Measurements from ENCODE around the gene VWCE. TPM values are rescaled to one million over a fixed set of nuclear protein-coding genes. Genes with fewer than 3 reads are reported as not detected.

The VWCE gene
- total RNA-seq, 1 donor from 2014 or later: 20.0 TPM

DNA sequence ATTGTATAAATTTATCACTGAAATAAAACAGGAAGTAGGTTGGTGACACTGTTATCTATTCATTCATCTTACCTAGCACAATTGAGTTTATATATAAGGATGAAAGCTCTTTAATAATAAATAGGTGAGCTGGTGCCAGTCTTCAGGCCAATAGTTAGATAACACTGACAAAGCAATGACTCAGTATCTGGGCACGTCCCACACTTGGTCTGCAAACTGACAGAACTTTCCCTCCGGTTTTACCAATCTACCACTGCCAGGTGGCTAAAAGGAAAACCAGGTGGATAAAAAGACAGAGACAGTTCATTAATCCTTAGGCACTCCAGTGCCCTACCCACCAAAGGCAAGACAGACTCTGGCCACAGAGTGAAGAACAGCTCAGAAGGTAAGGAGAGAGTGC is 20.1 kb upstream of the VWCE start:
- TF ChIP-seq, protein P1, sequence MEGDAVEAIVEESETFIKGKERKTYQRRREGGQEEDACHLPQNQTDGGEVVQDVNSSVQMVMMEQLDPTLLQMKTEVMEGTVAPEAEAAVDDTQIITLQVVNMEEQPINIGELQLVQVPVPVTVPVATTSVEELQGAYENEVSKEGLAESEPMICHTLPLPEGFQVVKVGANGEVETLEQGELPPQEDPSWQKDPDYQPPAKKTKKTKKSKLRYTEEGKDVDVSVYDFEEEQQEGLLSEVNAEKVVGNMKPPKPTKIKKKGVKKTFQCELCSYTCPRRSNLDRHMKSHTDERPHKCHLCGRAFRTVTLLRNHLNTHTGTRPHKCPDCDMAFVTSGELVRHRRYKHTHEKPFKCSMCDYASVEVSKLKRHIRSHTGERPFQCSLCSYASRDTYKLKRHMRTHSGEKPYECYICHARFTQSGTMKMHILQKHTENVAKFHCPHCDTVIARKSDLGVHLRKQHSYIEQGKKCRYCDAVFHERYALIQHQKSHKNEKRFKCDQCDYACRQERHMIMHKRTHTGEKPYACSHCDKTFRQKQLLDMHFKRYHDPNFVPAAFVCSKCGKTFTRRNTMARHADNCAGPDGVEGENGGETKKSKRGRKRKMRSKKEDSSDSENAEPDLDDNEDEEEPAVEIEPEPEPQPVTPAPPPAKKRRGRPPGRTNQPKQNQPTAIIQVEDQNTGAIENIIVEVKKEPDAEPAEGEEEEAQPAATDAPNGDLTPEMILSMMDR (conservative IDR thresholded peaks at IDR 0.05): no peak
- no peaks in the 10 kb centered on the region for H3K9me3 Mint-ChIP-seq
- peaks cover 19% of the 10 kb centered on the region for H3K36me3 Mint-ChIP-seq
- H3K27ac Mint-ChIP-seq: no peak overlapping the region
- H3K4me1 Mint-ChIP-seq (ENCODE audit: unreplicated experiment): no peaks in the 10 kb centered on the region
- H3K27me3 Mint-ChIP-seq: no peaks in the 10 kb centered on the region
- DNase-seq (ENCODE audit: extremely low spot score, unreplicated experiment): no peak
- no peak overlapping the region for H3K4me3 Mint-ChIP-seq

DNA sequence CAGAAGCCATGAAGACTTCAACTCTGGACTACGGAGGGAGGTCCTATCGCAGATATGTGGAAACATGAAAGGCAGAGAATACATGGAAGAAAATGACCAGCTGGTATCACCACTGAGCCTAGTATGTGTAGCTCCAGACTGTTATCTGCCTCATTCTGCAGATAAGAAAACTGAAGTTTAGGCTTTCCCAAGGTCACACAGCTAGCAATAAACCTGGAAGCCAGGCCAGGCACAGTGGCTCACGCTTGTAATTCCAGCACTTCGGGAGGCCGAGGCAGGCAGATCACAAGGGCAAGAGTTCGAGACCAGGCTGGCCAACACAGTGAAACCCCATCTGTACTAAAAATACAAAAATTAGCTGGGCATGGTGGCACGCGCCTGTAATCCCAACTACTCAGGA is 15.6 kb upstream of the VWCE start:
- H3K4me3 Mint-ChIP-seq: no peak overlapping the region
- no peak for DNase-seq (ENCODE audit: extremely low spot score, unreplicated experiment)
- TF ChIP-seq, protein P1 (conservative IDR thresholded peaks at IDR 0.05): no peak
- no peaks in the 10 kb centered on the region for H3K27me3 Mint-ChIP-seq
- no peaks in the 10 kb centered on the region for H3K9me3 Mint-ChIP-seq
- H3K27ac Mint-ChIP-seq: no peak overlapping the region
- H3K36me3 Mint-ChIP-seq: peaks cover 9% of the 10 kb centered on the region
- H3K4me1 Mint-ChIP-seq (ENCODE audit: unreplicated experiment): no peaks in the 10 kb centered on the region

DNA sequence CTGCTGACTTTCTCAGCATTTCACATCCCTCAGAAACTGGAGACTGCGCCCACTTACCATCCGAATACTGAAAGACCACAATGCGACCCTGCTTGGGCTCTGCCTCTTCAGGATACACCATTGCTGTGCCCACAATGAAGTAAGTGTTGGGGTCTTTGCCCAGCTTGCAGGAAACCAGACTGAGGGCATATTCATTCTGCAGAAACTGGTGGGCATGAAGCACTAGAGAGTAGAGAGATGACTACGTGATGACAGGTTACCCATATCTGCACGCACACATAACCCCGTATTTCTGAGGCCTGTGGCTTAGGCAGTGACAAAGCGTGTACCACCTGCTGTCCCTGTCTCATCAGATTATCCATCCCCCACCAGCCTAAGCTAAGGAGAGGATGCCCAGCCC is 14.6 kb upstream of the VWCE start:
- no peak overlapping the region for H3K27ac Mint-ChIP-seq
- no peaks in the 10 kb centered on the region for H3K4me1 Mint-ChIP-seq (ENCODE audit: unreplicated experiment)
- DNase-seq (ENCODE audit: extremely low spot score, unreplicated experiment): no peak
- no peaks in the 10 kb centered on the region for H3K9me3 Mint-ChIP-seq
- TF ChIP-seq, protein P1 (conservative IDR thresholded peaks at IDR 0.05): no peak
- no peaks in the 10 kb centered on the region for H3K27me3 Mint-ChIP-seq
- no peak overlapping the region for H3K4me3 Mint-ChIP-seq
- peaks cover 6% of the 10 kb centered on the region for H3K36me3 Mint-ChIP-seq

DNA sequence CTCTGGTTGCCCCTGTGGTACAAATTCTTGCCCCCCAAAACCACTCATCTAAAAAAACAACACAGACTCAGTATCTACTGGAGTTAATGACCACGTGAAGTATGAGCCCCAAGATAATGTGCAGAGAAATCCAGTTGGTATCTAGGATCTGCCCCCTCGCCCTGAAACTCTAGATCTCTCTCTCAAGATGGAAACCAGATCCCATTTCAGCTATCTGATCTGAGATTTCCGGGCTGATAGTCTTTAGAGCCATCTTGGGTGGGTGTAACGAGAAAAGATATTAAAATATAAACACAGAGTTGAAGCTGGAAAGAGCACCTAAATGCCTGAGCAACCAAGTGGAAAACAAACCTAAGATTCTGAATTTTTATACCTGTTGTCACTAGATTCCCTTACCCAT is 14.0 kb upstream of the VWCE start:
- Mint-ChIP-seq H3K27me3 (no peaks in the 10 kb centered on the region), H3K36me3 (peaks cover 8% of the 10 kb centered on the region), H3K4me3 (no peak overlapping the region), H3K27ac (no peak overlapping the region), H3K4me1 (ENCODE audit: unreplicated experiment) (no peaks in the 10 kb centered on the region), H3K9me3 (no peaks in the 10 kb centered on the region)
- no peak for DNase-seq (ENCODE audit: extremely low spot score, unreplicated experiment)
- TF ChIP-seq, protein P1 (conservative IDR thresholded peaks at IDR 0.05): no peak

DNA sequence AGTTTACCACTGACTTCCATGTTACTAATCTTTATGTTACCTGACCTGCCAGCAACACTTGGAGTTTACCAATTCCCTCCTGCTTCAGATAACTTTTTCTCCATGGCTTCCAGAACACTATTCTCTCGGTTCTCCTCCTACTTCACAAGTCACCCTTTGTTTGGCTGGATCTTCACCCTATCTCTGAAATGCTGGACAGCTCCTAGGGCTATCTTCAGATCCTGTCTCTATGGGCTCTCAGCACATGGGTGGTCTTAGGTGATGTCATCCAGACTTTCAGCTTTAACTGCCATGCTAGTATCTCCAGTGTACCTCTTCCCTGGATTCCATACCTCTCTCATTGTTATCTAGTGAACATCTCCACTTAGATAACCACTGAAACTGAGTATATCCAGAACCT is 12.2 kb upstream of the VWCE start:
- H3K4me1 Mint-ChIP-seq (ENCODE audit: unreplicated experiment): no peaks in the 10 kb centered on the region
- no peak for DNase-seq (ENCODE audit: extremely low spot score, unreplicated experiment)
- no peaks in the 10 kb centered on the region for H3K27me3 Mint-ChIP-seq
- TF ChIP-seq, protein P1 (conservative IDR thresholded peaks at IDR 0.05): no peak
- no peaks in the 10 kb centered on the region for H3K9me3 Mint-ChIP-seq
- no peak overlapping the region for H3K27ac Mint-ChIP-seq
- H3K4me3 Mint-ChIP-seq: no peak overlapping the region
- H3K36me3 Mint-ChIP-seq: peaks cover 10% of the 10 kb centered on the region

DNA sequence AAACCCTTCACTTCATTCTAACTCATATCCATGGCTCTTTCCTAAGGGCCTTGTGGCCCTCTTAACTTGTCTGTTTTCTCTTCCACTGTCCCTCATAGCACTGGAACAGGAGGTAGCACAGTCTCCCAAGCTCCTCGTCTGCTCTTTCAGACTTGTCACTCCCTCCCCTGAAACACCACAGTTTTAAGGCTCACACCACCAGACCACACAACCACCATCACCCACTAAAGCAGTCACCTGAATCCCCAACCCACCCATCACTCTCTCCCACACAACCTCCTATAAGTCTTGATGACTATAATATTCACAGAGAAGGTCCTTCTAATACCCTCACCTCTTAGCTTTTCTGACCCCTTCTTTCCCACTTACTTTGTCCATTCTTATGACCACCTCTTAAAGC is 11.1 kb upstream of the VWCE start:
- no peaks in the 10 kb centered on the region for H3K27me3 Mint-ChIP-seq
- DNase-seq (ENCODE audit: extremely low spot score, unreplicated experiment): no peak
- peaks cover 18% of the 10 kb centered on the region for H3K36me3 Mint-ChIP-seq
- H3K9me3 Mint-ChIP-seq: no peaks in the 10 kb centered on the region
- no peak overlapping the region for H3K27ac Mint-ChIP-seq
- H3K4me3 Mint-ChIP-seq: no peak overlapping the region
- TF ChIP-seq, protein P1 (conservative IDR thresholded peaks at IDR 0.05): no peak
- no peaks in the 10 kb centered on the region for H3K4me1 Mint-ChIP-seq (ENCODE audit: unreplicated experiment)
